Measurements from ENCODE around the gene GTF3A. TPM values are rescaled to one million over a fixed set of nuclear protein-coding genes. Genes with fewer than 3 reads are reported as not detected.

The GTF3A gene
- total and polyA plus RNA-seq, 9 of the 15 experiments (the other 6 are each of a cell fraction or from before 2014, with no cell fraction given), result 47.5 to 303 (median 174) TPM

DNA sequence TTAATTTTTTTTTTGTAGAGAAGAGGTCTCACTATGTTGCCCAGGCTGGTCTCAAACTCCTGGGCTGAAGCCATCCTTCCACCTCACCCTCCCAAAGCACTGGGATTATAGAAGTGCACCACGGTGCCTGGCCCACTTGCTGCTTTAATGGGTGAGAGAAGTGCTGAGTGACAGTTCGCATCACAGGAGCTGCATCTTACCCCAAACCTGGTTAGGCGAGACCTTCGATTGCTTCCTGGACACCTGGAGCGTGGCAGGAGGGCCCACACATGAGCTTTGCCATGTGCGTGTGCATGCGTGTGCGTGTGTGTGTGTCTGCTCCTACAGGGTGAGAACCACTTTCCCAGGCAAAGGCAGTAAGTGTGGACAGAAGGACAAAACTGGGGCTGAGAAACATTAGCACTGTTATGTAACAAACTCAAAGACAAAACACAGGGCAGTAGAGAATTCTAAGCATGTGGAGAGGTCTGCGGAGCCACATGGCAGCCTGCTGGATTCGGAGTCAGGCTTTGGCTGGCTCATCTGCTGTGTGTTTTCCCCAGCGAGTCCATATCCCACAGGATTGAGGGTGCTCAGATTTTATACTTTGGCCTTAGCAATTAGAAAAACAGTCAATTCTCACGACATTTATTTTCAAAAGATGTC, 37.6 kb downstream of the GTF3A start:
- Histone ChIP-seq H3K27me3 (ENCODE audit: control insufficient read depth in 2 of 2, insufficient read depth in 2 of 2, low read length in 2 of 2) (peaks cover 0 to 6% of the 10 kb centered on the region in 2 experiments; a peak in 2 of 5 replicates), H3K27ac (ENCODE audit: extremely low read depth, low read depth, low read length) (no peak overlapping the region), H3K9me3 (replicated peaks; ENCODE audit: control insufficient read depth, insufficient read depth, low read depth, low read length) (no peaks in the 10 kb centered on the region), H4K20me1 (replicated peaks; ENCODE audit: control insufficient read depth, insufficient read depth, low read length) (no peaks in the 10 kb centered on the region), H3K4me2 (ENCODE audit: insufficient read depth, low read length) (no peak overlapping the region), H3K4me3 (no peak overlapping the region), H3K4me1 (replicated peaks in 1 of 2; ENCODE audit: control insufficient read depth in 2 of 2, insufficient read depth in 2 of 2, low read length in 2 of 2) (no peaks in the 10 kb centered on the region; a peak in 1 of 5 replicates), H2AFZ (ENCODE audit: low read depth, low read length) (no peak overlapping the region), H3K9me1 (ENCODE audit: control insufficient read depth, insufficient read depth, low read length) (no peaks in the 10 kb centered on the region), H3K36me3 (ENCODE audit: control insufficient read depth, insufficient read depth, low read length) (no peaks in the 10 kb centered on the region), H3K9ac (ENCODE audit: insufficient read depth in 1 of 2, low read depth in 2 of 2, low read length in 2 of 2) (no peak overlapping the region), H3K79me2 (ENCODE audit: control insufficient read depth, insufficient read depth, low read length) (no peaks in the 10 kb centered on the region)
- intact Hi-C loops (cut with micrococcal nuclease) (no loop called here), in situ Hi-C loops (cut with MboI) (no loop called here)
- BruUV-seq (replicated peaks), result no TSS peak
- no peak for TF ChIP-seq ZNF165 (CRISPR knock-in tag; IDR thresholded peaks at IDR 0.05; ENCODE audit: borderline replicate concordance)
- no peak for TF ChIP-seq NFE2L1 (tag; IDR thresholded peaks at IDR 0.05; ENCODE audit: borderline replicate concordance, low read depth)
- no peak for TF ChIP-seq KAT7 (CRISPR knock-in tag; IDR thresholded peaks at IDR 0.05; ENCODE audit: borderline replicate concordance)
- TF ChIP-seq, protein P1, sequence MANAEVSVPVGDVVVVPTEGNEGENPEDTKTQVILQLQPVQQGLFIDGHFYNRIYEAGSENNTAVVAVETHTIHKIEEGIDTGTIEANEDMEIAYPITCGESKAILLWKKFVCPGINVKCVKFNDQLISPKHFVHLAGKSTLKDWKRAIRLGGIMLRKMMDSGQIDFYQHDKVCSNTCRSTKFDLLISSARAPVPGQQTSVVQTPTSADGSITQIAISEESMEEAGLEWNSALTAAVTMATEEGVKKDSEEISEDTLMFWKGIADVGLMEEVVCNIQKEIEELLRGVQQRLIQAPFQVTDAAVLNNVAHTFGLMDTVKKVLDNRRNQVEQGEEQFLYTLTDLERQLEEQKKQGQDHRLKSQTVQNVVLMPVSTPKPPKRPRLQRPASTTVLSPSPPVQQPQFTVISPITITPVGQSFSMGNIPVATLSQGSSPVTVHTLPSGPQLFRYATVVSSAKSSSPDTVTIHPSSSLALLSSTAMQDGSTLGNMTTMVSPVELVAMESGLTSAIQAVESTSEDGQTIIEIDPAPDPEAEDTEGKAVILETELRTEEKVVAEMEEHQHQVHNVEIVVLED (CRISPR knock-in tag; IDR thresholded peaks at IDR 0.05), result no peak
- no peak for TF ChIP-seq ZNF124 (CRISPR knock-in tag; IDR thresholded peaks at IDR 0.05)
- TF ChIP-seq, protein P2, sequence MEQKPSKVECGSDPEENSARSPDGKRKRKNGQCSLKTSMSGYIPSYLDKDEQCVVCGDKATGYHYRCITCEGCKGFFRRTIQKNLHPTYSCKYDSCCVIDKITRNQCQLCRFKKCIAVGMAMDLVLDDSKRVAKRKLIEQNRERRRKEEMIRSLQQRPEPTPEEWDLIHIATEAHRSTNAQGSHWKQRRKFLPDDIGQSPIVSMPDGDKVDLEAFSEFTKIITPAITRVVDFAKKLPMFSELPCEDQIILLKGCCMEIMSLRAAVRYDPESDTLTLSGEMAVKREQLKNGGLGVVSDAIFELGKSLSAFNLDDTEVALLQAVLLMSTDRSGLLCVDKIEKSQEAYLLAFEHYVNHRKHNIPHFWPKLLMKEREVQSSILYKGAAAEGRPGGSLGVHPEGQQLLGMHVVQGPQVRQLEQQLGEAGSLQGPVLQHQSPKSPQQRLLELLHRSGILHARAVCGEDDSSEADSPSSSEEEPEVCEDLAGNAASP (IDR thresholded peaks at IDR 0.05), result no peak
- no peak for TF ChIP-seq CCNT2 (IDR thresholded peaks at IDR 0.05; ENCODE audit: borderline replicate concordance, extremely low read depth, insufficient read length, low read depth, low read length)
- TF ChIP-seq STAT5A (IDR thresholded peaks at IDR 0.05; ENCODE audit: borderline replicate concordance, low read length), result no peak
- TF ChIP-seq NR3C1 (CRISPR knock-in tag; IDR thresholded peaks at IDR 0.05), result no peak
- no peak for TF ChIP-seq HNRNPUL1 (IDR thresholded peaks at IDR 0.05; ENCODE audit: low read length)
- no peak for TF ChIP-seq PCBP1 (IDR thresholded peaks at IDR 0.05; ENCODE audit: low read depth, low read length, poor library complexity, severe bottlenecking)
- TF ChIP-seq, protein P3, sequence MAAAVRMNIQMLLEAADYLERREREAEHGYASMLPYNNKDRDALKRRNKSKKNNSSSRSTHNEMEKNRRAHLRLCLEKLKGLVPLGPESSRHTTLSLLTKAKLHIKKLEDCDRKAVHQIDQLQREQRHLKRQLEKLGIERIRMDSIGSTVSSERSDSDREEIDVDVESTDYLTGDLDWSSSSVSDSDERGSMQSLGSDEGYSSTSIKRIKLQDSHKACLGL (CRISPR knock-in tag; IDR thresholded peaks at IDR 0.05; ENCODE audit: borderline replicate concordance, poor library complexity, severe bottlenecking), result no peak
- no peak for TF ChIP-seq STAT5B (CRISPR knock-in tag; IDR thresholded peaks at IDR 0.05)
- WGBS (ENCODE audit: insufficient coverage, low coverage, missing lambda C conversion rate), result 36% methylated on average over 11 of the region's 12 CpGs
- FAIRE-seq (no peak), ATAC-seq (no peak), DNase-seq (ENCODE audit: extremely low read depth in 1 of 4, low spot score in 3 of 4) (no peak)
- ChIA-PET POLR2A (no interaction called here), CTCF (ENCODE audit: low intra/inter-chr PET ratio) (no interaction called here)

Data from K562 (cell line).